RWPE2 (cell line): ENCODE data around the gene LRBA.

Source experiments
- ATAC-seq: fragments of 200-7000 bp; cut with Tn5 transposase; 3 replicates; pipeline ENCODE4 v1.9.1; 2021; ENCODE audit warnings: low read depth
- DNase-seq: peaks from one replicate; pipeline ENCODE4 v3.0.0-alpha.2; 2020; ENCODE audit warnings: low spot score
- H3K27ac ChIP-seq: fragments of 450-650 bp; 2 replicates; pipeline ENCODE4 v1.5.1; 2017; ENCODE audit warnings: mild to moderate bottlenecking; ENCODE audit not compliant: poor library complexity, severe bottlenecking
- H3K27me3 ChIP-seq: fragments of 250-450 bp; sonication (Bioruptor Pico); 2 replicates; pipeline ENCODE4 v1.5.1; 2021; ENCODE audit warnings: mild to moderate bottlenecking, moderate library complexity; ENCODE audit not compliant: insufficient read depth, poor library complexity, severe bottlenecking
- H3K36me3 ChIP-seq: fragments of 250-450 bp; sonication (Bioruptor Pico); 2 replicates; pipeline ENCODE4 v1.5.1; 2020; ENCODE audit warnings: low read depth, mild to moderate bottlenecking, moderate library complexity
- H3K4me1 ChIP-seq: fragments of 250-450 bp; sonication (Bioruptor Pico); 2 replicates; pipeline ENCODE4 v1.5.1; 2021; ENCODE audit warnings: mild to moderate bottlenecking, moderate library complexity; ENCODE audit not compliant: insufficient read depth, poor library complexity, severe bottlenecking
- H3K4me3 ChIP-seq: fragments of 250-450 bp; sonication (Bioruptor Pico); 2 replicates; pipeline ENCODE4 v1.5.1; 2021; ENCODE audit warnings: mild to moderate bottlenecking, moderate library complexity; ENCODE audit not compliant: severe bottlenecking
- H3K9me3 ChIP-seq: fragments of 250-450 bp; sonication (Bioruptor Pico); 2 replicates; pipeline ENCODE4 v1.5.1; 2021; ENCODE audit warnings: mild to moderate bottlenecking, moderate library complexity; ENCODE audit not compliant: severe bottlenecking
- TF ChIP-seq, protein P1 (sequence below): fragments of 450-650 bp; IDR thresholded peaks from one replicate; pipeline ENCODE4 v1.5.1; 2017; ENCODE audit warnings: mild to moderate bottlenecking, moderate library complexity; ENCODE audit not compliant: poor library complexity, severe bottlenecking

LRBA gene

DNA sequence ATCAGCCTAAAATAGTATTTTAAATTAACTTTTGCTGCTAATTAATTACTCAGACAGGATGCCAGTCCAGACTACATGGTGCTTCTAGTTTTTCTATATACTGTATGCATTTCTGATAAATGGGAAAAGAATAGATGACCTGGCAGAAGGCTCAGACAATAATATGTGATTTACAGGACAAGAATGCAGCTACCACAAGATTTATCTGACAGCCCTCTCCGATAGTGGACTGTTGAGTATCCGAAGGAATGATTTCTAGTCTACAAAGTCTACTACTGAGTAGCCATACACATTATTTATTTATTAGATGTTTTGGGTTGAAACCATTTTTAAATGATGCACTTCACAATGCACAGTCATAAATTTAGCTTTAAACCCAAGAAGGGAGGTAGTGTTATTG lies 220.4 kb downstream of the LRBA start:
- Histone ChIP-seq H3K27me3 (no peaks in the 10 kb centered on the region), H3K36me3 (no peaks in the 10 kb centered on the region), H3K4me1 (no peaks in the 10 kb centered on the region), H3K9me3 (no peaks in the 10 kb centered on the region), H3K27ac (no peak overlapping the region), H3K4me3 (no peak overlapping the region)
- ATAC-seq, result no peak
- no peak for DNase-seq
- TF ChIP-seq, protein P1, sequence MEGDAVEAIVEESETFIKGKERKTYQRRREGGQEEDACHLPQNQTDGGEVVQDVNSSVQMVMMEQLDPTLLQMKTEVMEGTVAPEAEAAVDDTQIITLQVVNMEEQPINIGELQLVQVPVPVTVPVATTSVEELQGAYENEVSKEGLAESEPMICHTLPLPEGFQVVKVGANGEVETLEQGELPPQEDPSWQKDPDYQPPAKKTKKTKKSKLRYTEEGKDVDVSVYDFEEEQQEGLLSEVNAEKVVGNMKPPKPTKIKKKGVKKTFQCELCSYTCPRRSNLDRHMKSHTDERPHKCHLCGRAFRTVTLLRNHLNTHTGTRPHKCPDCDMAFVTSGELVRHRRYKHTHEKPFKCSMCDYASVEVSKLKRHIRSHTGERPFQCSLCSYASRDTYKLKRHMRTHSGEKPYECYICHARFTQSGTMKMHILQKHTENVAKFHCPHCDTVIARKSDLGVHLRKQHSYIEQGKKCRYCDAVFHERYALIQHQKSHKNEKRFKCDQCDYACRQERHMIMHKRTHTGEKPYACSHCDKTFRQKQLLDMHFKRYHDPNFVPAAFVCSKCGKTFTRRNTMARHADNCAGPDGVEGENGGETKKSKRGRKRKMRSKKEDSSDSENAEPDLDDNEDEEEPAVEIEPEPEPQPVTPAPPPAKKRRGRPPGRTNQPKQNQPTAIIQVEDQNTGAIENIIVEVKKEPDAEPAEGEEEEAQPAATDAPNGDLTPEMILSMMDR, result no peak

DNA sequence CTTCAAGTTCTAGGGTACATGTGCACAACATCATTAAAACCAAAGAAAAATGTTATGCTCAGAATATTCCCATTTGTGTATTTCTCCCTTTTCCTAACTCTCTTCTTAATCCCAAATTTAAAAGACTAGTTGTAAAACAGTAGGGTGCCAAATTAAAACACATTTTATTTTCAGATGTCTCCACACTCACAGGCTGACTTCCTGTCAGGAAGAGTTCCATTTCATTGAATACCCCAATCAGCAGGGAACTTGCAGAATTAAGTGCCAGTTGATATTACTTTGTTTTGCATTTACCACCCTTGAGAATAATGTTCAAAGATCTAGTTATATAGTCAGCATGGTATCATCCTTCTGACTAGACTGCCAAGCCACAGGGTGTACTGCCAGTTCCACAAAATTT lies 225.2 kb downstream of the LRBA start:
- ATAC-seq, result no peak
- H3K27me3 ChIP-seq, result no peaks in the 10 kb centered on the region
- TF ChIP-seq, protein P1, result no peak
- no peak for DNase-seq
- no peaks in the 10 kb centered on the region for H3K4me1 ChIP-seq
- no peak overlapping the region for H3K4me3 ChIP-seq
- H3K27ac ChIP-seq, result no peak overlapping the region
- no peaks in the 10 kb centered on the region for H3K9me3 ChIP-seq
- H3K36me3 ChIP-seq, result no peaks in the 10 kb centered on the region

DNA sequence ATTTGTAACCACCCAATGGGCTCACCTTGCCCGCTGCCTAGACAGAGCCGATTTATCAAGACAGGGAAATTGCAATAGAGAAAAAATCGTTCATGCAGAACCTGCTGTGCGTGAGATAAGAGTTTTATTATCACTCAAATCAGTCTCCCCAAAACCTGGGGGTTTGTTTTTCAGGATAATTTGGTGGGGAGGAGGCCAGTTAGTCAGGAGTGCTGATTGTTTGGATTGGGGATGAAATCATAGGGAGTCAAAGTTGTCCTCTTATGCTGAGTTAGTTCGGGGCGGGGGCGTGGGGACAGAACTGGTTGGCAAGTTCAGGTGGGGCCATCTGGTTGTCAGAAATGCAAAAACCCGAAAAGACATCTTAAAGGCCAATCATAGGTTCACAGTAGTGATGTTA lies 230.1 kb downstream of the LRBA start:
- no peaks in the 10 kb centered on the region for H3K27me3 ChIP-seq
- TF ChIP-seq, protein P1, result no peak
- DNase-seq, result no peak
- H3K4me1 ChIP-seq, result no peaks in the 10 kb centered on the region
- H3K36me3 ChIP-seq, result no peaks in the 10 kb centered on the region
- ATAC-seq, result no peak
- no peaks in the 10 kb centered on the region for H3K9me3 ChIP-seq
- H3K27ac ChIP-seq, result no peak overlapping the region
- H3K4me3 ChIP-seq, result no peak overlapping the region

DNA sequence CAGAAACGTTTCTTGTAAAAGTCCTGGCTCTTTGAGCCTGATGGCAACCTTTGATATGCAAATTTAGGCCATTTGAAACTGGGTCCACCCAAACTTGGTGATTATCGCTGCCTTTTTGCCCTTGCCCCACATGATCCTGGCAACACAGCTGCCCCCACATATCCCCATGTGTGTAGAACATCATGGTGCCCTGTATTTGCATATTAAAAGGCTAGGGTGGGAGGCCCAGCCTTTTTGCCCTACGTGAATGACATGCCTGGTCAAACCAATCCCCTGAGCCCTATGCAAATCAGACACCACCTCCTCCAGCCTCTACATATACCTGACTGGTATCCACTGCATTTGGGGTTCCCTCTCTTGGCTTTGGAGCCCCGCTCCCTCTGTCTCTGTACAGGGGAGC lies 230.8 kb downstream of the LRBA start:
- H3K4me1 ChIP-seq, result no peaks in the 10 kb centered on the region
- H3K27me3 ChIP-seq, result no peaks in the 10 kb centered on the region
- H3K36me3 ChIP-seq, result no peaks in the 10 kb centered on the region
- DNase-seq (no peak), ATAC-seq (no peak)
- TF ChIP-seq, protein P1, result no peak
- no peak overlapping the region for H3K4me3 ChIP-seq
- no peaks in the 10 kb centered on the region for H3K9me3 ChIP-seq
- H3K27ac ChIP-seq, result no peak overlapping the region

DNA sequence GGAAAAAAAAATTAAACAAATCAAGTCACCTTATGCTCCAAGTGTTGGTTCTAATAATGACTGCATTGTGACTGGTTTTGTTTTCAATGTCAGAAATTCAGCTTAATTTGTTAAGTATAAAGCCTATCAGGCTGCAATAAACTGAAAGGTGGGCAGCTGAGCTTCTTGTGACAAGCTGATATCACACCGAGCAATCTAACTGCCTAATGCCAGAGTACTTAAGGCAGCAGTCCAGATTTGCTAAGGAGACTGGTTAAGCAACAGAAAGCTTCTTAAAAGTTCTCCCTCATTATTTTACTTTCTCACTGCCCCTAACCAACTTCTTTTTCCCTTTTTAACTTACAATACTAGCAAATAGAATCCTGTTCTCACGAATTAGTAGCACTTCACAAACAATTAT lies 232.2 kb downstream of the LRBA start:
- ATAC-seq (no peak), DNase-seq (no peak)
- H3K36me3 ChIP-seq, result no peaks in the 10 kb centered on the region
- TF ChIP-seq, protein P1, result no peak
- no peaks in the 10 kb centered on the region for H3K27me3 ChIP-seq
- H3K9me3 ChIP-seq, result no peaks in the 10 kb centered on the region
- H3K4me1 ChIP-seq, result no peaks in the 10 kb centered on the region
- H3K27ac ChIP-seq, result no peak overlapping the region
- H3K4me3 ChIP-seq, result no peak overlapping the region
